ENCODE results near the gene GOLGA1. TPM values are rescaled to one million over a fixed set of nuclear protein-coding genes. Genes with fewer than 3 reads are reported as not detected.
"Not testable (repeated sequence)": the region's sequence is repeated elsewhere in the genome, so short reads cannot be mapped to it uniquely, and the experiment has no call there.

The GOLGA1 gene
- total RNA-seq, 3 donors from 2014 or later, result 23.6 to 37.1 (median 31.2) TPM

GRCh38 chr9:124960409-124960752, 19.5 kb upstream of the GOLGA1 start:
- DNase-seq (no peak), ATAC-seq (no peak)
- intact Hi-C loops (cut with DNase I, micrococcal nuclease), result no loop called here
- no peaks in the 10 kb centered on the region for H3K36me3 ChIP-seq (ENCODE audit: low read depth)
- H3K9me3 ChIP-seq, result no peaks in the 10 kb centered on the region
- no peak overlapping the region for H3K4me3 ChIP-seq
- no peaks in the 10 kb centered on the region for H3K4me1 ChIP-seq (ENCODE audit: low read depth)
- TF ChIP-seq CTCF (IDR thresholded peaks at IDR 0.05), result no peak

- H3K4me3 ChIP-seq; intact Hi-C loops (cut with DNase I, micrococcal nuclease); ATAC-seq; DNase-seq; H3K36me3 ChIP-seq (ENCODE audit: low read depth); H3K9me3 ChIP-seq; H3K4me1 ChIP-seq (ENCODE audit: low read depth): not testable (repeated sequence)
Measured at GRCh38 chr9:124959671-124960408, 19.0 kb upstream of the GOLGA1 start.

- intact Hi-C loops (cut with DNase I, micrococcal nuclease), result no loop called here
- H3K4me1 ChIP-seq (ENCODE audit: low read depth), result no peaks in the 10 kb centered on the region
- no peaks in the 10 kb centered on the region for H3K9me3 ChIP-seq
- TF ChIP-seq CTCF (IDR thresholded peaks at IDR 0.05), result no peak
- no peaks in the 10 kb centered on the region for H3K36me3 ChIP-seq (ENCODE audit: low read depth)
- no peak overlapping the region for H3K4me3 ChIP-seq
- no peak for DNase-seq
- no peak for ATAC-seq
Measured at GRCh38 chr9:124954255-124954654, 13.4 kb upstream of the GOLGA1 start.

- Histone ChIP-seq H3K4me3 (no peak overlapping the region), H3K9me3 (no peaks in the 10 kb centered on the region), H3K36me3 (ENCODE audit: low read depth) (no peaks in the 10 kb centered on the region), H3K4me1 (ENCODE audit: low read depth) (no peaks in the 10 kb centered on the region)
- intact Hi-C loops (cut with DNase I, micrococcal nuclease), result no loop called here
- ATAC-seq, result no peak
- DNase-seq, result no peak
- TF ChIP-seq CTCF (IDR thresholded peaks at IDR 0.05), result no peak
Measured at GRCh38 chr9:124950050-124950718, 9.3 kb upstream of the GOLGA1 start.

- intact Hi-C loops (cut with DNase I, micrococcal nuclease), result loop anchor here (10.0 kb wide), 1 partner anchor 195 kb away; the partner anchor contains the start of gene SCAI (in 2 of the 2)
- no peak for ATAC-seq
Measured at GRCh38 chr9:124949387-124949786, 8.5 kb upstream of the GOLGA1 start.

More at GRCh38 chr9:124949387-124949786, 8.5 kb upstream of the GOLGA1 start:
- H3K4me1 ChIP-seq (ENCODE audit: low read depth), result no peaks in the 10 kb centered on the region
- H3K4me3 ChIP-seq, result no peak overlapping the region
- H3K36me3 ChIP-seq (ENCODE audit: low read depth), result no peaks in the 10 kb centered on the region
- H3K9me3 ChIP-seq, result no peaks in the 10 kb centered on the region
- no peak for DNase-seq
- TF ChIP-seq CTCF (IDR thresholded peaks at IDR 0.05), result no peak

Measured in mucosa of descending colon (tissue), 3 donors.